HG03025 (cell line): ENCODE results near the gene UFD1.

Experiments used
- ATAC-seq: cut with Tn5 transposase; IDR thresholded peaks from one replicate; pipeline ENCODE4 v1.9.1; 2021; ENCODE audit warnings: mild to moderate bottlenecking, moderate library complexity; ENCODE audit not compliant: unreplicated experiment, low FRiP score

Gene UFD1

GRCh38 chr22:19431649-19432132 lies 47.3 kb downstream of the UFD1 start, which contains the start of gene HIRA:
TSS of gene HIRA (minus strand) at chr22:19431733. CDS start at chr22:19431476, 257 bp downstream.
- peak; percentile 63 for ATAC-seq

DNA sequence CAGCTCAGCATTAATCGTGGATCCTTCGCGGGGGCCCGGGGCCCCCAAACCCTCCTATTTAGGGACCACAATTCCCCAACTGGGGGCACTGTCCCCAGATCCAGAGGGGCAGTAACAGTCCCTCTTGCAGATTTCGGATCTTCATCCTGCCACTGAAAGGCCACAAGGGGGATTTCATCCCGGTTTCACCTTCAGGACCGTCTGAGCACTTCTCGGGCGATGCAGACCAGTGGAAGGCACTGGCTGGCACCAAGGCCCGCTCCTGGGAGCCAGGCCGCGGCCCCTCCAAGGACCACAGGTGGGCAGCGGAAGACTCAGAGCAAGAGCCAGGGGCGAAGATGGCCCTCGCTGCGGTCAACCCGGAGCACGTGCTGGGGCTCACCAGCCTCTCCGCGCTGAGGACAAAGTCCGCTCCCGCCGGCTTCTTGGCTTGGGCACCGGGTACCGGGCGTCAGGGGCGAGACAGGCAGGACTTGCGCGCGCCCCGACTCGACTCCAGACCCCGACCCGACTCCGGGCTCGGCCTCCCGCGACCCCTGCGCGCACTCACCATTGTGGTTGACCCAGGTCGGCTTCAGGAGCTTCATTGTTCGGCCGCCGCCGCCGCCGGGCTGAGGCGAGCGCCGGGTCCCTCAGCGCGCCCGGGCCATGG lies 48.0 kb downstream of the UFD1 start:
- ATAC-seq: peak; percentile 8

DNA sequence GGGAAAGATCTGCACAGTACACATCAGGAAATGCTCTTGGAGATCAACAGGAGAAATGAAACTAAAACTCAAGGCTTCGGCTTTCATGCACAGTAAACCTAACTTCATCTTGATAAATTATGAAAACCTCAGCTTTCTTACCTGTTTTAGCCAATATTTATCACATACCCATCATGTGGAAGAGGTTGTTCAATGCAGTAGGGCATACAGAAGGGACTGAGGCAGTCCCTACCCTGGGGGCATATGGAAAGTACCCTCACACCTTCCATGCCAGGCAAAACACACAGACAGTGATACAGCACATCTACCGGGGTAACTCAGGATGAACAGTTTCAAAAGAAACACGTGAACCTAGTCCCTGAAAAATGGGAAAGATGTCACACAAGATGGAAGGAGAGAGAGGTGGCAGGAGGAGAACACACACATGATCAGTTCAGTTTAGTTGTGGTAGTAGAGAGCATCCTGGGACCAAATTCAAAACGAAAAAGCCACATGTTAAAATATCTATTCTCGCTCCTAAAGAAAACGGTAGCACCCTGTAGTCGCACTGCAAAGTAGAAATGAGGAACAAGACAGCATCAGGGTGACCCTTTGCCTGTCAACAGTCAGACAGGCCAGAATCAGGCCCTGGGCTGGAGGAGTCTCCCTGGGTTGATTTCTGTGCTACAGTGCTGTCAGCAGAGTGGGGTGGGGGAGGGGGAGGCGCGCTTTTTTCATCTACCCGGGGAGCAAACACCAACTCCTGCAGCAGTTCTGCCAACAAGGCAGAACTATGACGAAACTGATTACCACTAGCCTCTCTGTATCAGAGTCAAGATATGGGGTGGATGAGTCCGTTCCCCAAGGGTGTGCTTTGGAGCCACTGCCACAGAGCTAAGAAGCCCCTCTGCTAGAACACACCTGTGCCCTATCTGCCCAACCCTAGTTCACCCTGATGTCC lies 48.8 kb downstream of the UFD1 start:
- no peak for ATAC-seq

DNA sequence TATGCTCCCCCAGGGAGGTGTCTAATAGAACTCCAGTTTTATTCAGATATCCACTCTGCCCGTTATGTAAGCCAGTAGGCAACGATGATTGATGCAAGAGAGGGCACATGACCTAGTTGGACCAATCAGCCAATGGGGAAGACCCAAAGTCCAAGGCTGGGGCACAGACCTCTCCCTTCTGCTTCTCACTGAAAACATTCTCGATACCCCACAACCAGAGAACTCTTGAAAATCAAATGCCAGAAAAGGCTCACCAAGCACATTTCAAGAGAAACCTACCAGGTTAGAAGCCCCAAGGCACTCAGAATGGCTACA lies 54.9 kb downstream of the UFD1 start:
- ATAC-seq: no peak

GRCh38 chr22:19422440-19423301 lies 56.3 kb downstream of the UFD1 start:
- ATAC-seq: no peak

- ATAC-seq: no peak
Measured at GRCh38 chr22:19420321-19420720, 58.7 kb downstream of the UFD1 start.

GRCh38 chr22:19419464-19420178 lies 59.4 kb downstream of the UFD1 start:
- ATAC-seq: no peak

DNA sequence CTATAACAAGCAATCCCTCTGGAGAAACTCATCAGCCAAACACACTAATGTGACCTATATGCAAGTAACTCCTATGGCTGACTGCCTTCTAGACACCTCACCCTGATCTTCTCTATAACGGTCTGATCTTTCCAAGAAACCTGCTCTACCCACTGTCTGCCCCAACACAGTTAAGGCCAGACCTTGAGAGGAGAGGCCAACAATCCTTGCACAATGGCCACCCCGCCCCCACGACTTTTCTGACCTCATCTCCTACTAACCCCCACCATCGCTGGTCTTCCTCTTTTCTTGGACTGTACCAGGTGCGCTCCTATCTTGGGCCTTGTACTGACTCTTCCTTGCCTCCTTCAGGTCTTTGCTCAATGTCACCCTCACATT lies 59.9 kb downstream of the UFD1 start:
- no peak for ATAC-seq

- no peak for ATAC-seq
Measured at GRCh38 chr22:19412923-19413322, 66.1 kb downstream of the UFD1 start.

DNA sequence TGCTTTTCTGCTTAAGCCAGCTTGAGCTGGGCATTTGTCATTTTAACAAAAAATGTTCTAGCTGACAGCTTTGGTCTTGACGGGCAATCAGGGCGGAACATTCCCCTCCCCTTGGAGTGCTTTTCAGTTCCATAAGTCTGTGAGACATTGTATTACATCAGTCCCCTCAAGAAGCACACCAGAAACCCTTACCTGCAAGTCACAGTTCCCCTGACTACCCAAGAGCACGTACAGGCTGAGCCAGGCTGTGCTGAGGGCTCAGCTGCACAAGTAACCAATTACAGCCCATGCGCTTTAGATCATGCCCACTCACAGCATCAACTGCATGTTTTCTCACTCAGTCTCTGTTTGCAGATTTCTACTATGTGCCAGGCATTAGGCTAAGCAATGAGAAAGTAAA lies 66.5 kb downstream of the UFD1 start:
- ATAC-seq: no peak

- ATAC-seq: no peak
Measured at GRCh38 chr22:19411690-19412045, 67.3 kb downstream of the UFD1 start.

GRCh38 chr22:19410941-19411689 lies 67.9 kb downstream of the UFD1 start:
- ATAC-seq: no peak

DNA sequence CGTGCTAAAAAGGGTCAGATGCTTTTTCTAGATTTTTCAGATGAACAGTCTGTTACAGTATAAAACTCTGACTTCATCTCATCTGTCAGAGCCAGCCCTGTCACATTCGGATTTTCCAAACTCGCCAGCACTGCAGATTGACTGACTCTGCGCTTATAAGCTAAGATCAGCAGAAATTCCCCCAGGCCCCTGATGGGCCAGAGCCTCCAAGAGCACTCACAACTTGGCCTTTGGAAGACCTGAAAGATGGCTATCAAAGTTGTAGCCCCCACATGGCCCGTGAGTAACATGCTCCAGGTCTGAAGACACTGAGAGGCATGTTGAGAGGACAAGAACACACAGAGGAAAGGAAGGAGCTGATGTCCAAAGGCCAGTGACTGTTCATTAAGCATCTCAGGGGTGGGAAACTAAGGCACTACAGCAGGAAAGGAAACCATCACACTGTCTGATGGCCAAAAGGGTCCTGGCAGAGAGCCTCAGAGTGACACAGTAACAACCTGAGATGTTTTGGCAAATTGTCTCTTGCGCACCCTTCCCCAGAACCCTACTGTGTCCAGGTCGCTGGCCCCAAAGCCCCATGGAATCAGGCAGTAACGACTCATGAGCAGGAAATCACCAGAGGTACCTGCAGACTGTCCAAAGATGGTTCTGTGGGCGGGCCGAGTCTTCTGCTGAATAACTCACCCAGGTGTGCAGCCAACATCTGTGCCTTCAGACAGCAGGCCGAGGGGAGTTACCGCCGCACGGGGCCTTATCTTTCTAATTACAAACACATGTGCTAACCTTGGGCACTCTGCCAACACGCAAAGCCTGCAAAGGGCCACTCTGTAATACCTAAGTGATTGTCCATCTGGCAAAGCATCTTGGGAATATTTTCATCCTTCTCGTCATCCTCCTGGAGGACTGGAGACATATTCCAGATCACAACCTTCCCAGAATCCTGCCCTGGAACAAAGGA lies 71.1 kb downstream of the UFD1 start:
- no peak for ATAC-seq

- no peak for ATAC-seq
Measured at GRCh38 chr22:19406846-19407245, 72.1 kb downstream of the UFD1 start.

GRCh38 chr22:19406281-19406811 lies 72.6 kb downstream of the UFD1 start:
- no peak for ATAC-seq

DNA sequence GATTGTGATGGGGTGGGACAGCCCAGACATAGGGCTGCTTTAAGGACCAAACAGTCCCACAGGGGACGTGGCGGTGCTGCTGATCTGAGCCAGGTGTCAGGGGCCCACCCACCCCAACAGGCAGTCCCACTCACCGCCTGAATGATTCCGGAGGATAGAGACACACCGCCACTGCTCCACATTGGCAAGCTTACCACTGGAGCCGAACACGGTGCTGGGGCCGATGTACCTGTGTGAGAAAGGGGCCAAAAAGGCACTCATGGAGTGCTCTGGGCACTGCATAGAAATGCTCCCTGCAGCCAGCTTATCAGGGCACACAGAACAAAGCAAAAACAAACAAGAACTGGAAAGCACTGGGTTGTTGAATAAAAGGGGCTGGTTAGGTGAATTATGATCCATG lies 73.3 kb downstream of the UFD1 start:
- no peak for ATAC-seq

DNA sequence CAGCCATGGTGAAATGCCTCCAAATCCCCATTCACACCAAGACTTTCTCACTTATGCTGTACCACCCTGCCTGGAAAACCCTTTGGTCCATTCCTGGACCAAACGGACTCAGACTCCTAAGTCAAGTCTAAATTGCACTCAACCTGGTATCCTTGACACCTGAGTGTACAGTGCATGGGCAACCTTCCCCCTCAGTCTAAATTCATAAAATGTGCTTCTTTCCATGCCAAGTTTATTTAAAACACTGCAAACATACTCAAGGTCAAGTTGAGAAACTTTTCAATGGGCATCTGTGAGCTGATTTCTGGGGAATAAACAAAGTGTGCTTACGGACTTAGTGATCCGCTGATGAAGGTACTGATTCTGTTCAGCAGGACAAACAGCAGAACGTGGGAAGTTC lies 73.9 kb downstream of the UFD1 start:
- no peak for ATAC-seq

DNA sequence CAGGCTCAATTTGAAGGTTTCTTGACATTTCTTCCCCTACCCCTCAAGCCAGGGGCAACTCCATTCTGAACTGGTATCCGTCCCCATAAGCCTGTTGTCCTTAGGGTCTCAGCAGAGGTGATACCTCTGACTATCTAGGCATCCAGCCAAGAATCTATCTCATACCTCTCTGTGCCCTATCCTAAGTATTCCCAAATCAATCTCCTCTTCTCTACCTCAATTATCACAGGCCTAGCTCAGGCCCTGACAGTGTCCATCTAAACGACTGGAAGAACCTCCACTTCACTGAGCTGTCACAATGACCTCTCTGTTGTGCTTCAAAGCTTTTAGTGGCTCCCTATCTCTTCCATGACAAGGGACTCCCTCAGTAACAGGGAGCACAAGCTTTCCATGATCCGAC lies 74.3 kb downstream of the UFD1 start:
- no peak for ATAC-seq
